Mammary epithelial cell (primary cell): ENCODE measurements around the gene COMMD3.

Source experiments
- EZH2 ChIP-seq: IDR thresholded peaks from 2 replicates; pipeline ENCODE4 v1.6.1; 2012; ENCODE audit warnings: low read length, inconsistent platforms, borderline replicate concordance
- TF ChIP-seq, protein P1 (sequence below), 2 donors: IDR thresholded peaks in 1 of 2; conservative IDR thresholded peaks in 1 of 2; 2 replicates each; pipeline ENCODE4 v1.5.1; 2011 to 2012; ENCODE audit warnings: inconsistent platforms in 2 of 2, low read length in 2 of 2, mild to moderate bottlenecking in 2 of 2, control low read depth in 1 of 2, low read depth in 1 of 2; ENCODE audit not compliant: insufficient read depth in 1 of 2; ENCODE audit errors: extremely low read depth in 1 of 2

DNA sequence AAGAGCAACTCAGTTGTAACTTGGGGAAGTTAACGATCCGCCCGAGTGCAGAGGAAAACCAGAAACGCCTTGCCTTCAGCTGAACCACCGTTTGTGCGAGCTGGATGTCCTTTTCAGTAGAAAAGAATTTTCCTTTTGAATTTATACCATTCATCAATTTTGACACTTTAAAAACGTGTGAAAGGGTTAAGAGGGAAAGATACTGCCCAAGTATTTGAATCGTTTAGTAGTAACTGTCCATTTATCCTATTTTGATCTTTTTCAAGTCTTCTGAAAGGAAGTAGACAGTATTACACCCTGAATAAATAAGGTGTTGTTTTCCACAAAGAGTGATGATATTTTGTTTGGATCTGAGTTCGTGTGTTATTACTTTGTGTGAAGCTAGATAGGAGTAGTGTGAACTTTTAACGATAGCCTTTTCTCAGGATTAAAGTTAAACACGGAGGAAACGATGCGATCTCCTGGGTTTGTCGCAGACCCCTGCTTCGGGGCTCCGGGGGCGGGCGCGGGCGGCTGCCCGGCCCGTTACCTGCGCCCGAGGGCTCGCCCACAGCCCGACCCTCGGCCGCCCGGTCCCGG is 3.9 kb downstream of the COMMD3 start:
- TF ChIP-seq, protein P1, sequence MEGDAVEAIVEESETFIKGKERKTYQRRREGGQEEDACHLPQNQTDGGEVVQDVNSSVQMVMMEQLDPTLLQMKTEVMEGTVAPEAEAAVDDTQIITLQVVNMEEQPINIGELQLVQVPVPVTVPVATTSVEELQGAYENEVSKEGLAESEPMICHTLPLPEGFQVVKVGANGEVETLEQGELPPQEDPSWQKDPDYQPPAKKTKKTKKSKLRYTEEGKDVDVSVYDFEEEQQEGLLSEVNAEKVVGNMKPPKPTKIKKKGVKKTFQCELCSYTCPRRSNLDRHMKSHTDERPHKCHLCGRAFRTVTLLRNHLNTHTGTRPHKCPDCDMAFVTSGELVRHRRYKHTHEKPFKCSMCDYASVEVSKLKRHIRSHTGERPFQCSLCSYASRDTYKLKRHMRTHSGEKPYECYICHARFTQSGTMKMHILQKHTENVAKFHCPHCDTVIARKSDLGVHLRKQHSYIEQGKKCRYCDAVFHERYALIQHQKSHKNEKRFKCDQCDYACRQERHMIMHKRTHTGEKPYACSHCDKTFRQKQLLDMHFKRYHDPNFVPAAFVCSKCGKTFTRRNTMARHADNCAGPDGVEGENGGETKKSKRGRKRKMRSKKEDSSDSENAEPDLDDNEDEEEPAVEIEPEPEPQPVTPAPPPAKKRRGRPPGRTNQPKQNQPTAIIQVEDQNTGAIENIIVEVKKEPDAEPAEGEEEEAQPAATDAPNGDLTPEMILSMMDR (conservative IDR thresholded peaks at IDR 0.05 in 1 of 2, IDR thresholded peaks at IDR 0.05 in 1 of 2; ENCODE audit: extremely low read depth in 1 of 2, insufficient read depth in 1 of 2, low read depth in 1 of 2, low read length in 2 of 2) = no peak
- no peak for TF ChIP-seq EZH2
